ENCODE data around the gene PHAF1. TPM values are rescaled to one million over a fixed set of nuclear protein-coding genes. Genes with fewer than 3 reads are reported as not detected.

PHAF1 gene
- total RNA-seq, 1 experiment from 2014 or later, result 19.2 TPM

- DNase-seq (ENCODE audit: low read depth, low spot score) (no peak), ATAC-seq (no peak)
- RAD21 ChIA-PET (ENCODE audit: low non-redundant PET in 1 of 2, low total read pairs in 2 of 2, uncharacterized antibody in 2 of 2, unreplicated experiment in 2 of 2), result no interaction called here
- H3K4me2 ChIP-seq (ENCODE audit: low read length), result no peak overlapping the region
- TF ChIP-seq RAD21 (IDR thresholded peaks at IDR 0.05; ENCODE audit: low read depth) (no peak), POLR2AphosphoS5 (IDR thresholded peaks at IDR 0.05; ENCODE audit: low read depth, low read length) (no peak)
- H3K27ac ChIP-seq (ENCODE audit: low read depth, low read length), result no peak overlapping the region
- no TSS peak for BruUV-seq (replicated peaks)
- peaks cover 8% of the 10 kb centered on the region; the same call in 1 of the 2 replicates for H3K79me2 ChIP-seq (ENCODE audit: insufficient read depth, low read length)
- no peaks in the 10 kb centered on the region for H3K9me2 ChIP-seq (ENCODE audit: insufficient read depth)
- H3K36me3 ChIP-seq (ENCODE audit: control insufficient read depth in 1 of 2, insufficient read depth in 2 of 2, low read length in 2 of 2), result no peaks in the 10 kb centered on the region
- H3K27me3 ChIP-seq (ENCODE audit: insufficient read depth, low read length), result no peaks in the 10 kb centered on the region
- no peaks in the 10 kb centered on the region for H4K20me1 ChIP-seq (ENCODE audit: insufficient read depth)
- no peak overlapping the region for H2AFZ ChIP-seq (ENCODE audit: low read depth, low read length, poor library complexity, severe bottlenecking)
- H3K4me3 ChIP-seq (replicated peaks in 1 of 2; ENCODE audit: low read depth in 1 of 2, low read length in 2 of 2), result no peak overlapping the region
- intact Hi-C loops (cut with micrococcal nuclease), result no loop called here
- no peak overlapping the region for H3K9ac ChIP-seq (ENCODE audit: low read length)
- peaks cover 32 to 40% of the 10 kb centered on the region in 2 experiments for H3K4me1 ChIP-seq (ENCODE audit: control insufficient read depth in 1 of 2, insufficient read depth in 2 of 2, low read length in 2 of 2)
- POLR2A ChIA-PET, result no interaction called here
- no peaks in the 10 kb centered on the region for H3K9me3 ChIP-seq (ENCODE audit: control insufficient read depth in 1 of 2, insufficient read depth in 1 of 2, low read depth in 1 of 2, low read length in 2 of 2)
- CTCF ChIA-PET, result interaction anchor here (0.8 to 5.6 kb wide), 2 partner anchors 8 to 149 kb away, joined by 3 to 52 read pairs; partner anchors contain the start of genes FBXL8 and TRADD
Measured at GRCh38 chr16:67166598-67167168, 56.9 kb downstream of the PHAF1 start.

GRCh38 chr16:67167588-67167987 lies 57.8 kb downstream of the PHAF1 start:
- Histone ChIP-seq H3K4me2 (ENCODE audit: low read length) (no peak overlapping the region), H3K79me2 (ENCODE audit: insufficient read depth, low read length) (peaks cover 8% of the 10 kb centered on the region; the same call in 1 of the 2 replicates), H3K4me1 (ENCODE audit: control insufficient read depth in 1 of 2, insufficient read depth in 2 of 2, low read length in 2 of 2) (peaks cover 32 to 46% of the 10 kb centered on the region in 2 experiments), H3K27ac (ENCODE audit: low read depth, low read length) (no peak overlapping the region), H3K4me3 (replicated peaks in 1 of 2; ENCODE audit: low read depth in 1 of 2, low read length in 2 of 2) (no peak overlapping the region), H3K36me3 (ENCODE audit: control insufficient read depth in 1 of 2, insufficient read depth in 2 of 2, low read length in 2 of 2) (no peaks in the 10 kb centered on the region), H3K9me3 (ENCODE audit: control insufficient read depth in 1 of 2, insufficient read depth in 1 of 2, low read depth in 1 of 2, low read length in 2 of 2) (no peaks in the 10 kb centered on the region), H4K20me1 (ENCODE audit: insufficient read depth) (no peaks in the 10 kb centered on the region), H3K9me2 (ENCODE audit: insufficient read depth) (no peaks in the 10 kb centered on the region), H3K9ac (ENCODE audit: low read length) (no peak overlapping the region), H2AFZ (ENCODE audit: low read depth, low read length, poor library complexity, severe bottlenecking) (no peak overlapping the region), H3K27me3 (ENCODE audit: insufficient read depth, low read length) (no peaks in the 10 kb centered on the region)
- POLR2A ChIA-PET, result no interaction called here
- no peak for TF ChIP-seq SIN3A (IDR thresholded peaks at IDR 0.05; ENCODE audit: low read depth)
- TF ChIP-seq TCF7L2 (IDR thresholded peaks at IDR 0.05; ENCODE audit: borderline replicate concordance, extremely low read depth, insufficient read depth, insufficient read length), result no peak
- TF ChIP-seq EZH2phosphoT487 (IDR thresholded peaks at IDR 0.05; ENCODE audit: borderline replicate concordance), result no peak
- no TSS peak for BruUV-seq (replicated peaks)
- no peak for DNase-seq (ENCODE audit: low read depth, low spot score)
- CTCF ChIA-PET, result interaction anchor here (1.5 to 5.6 kb wide), 2 partner anchors 9 to 150 kb away, joined by 4 to 52 read pairs; partner anchors contain the start of genes FBXL8 and TRADD
- intact Hi-C loops (cut with micrococcal nuclease), result no loop called here
- no peak for ATAC-seq
- RAD21 ChIA-PET (ENCODE audit: low non-redundant PET in 1 of 2, low total read pairs in 2 of 2, uncharacterized antibody in 2 of 2, unreplicated experiment in 2 of 2), result no interaction called here
